GM18951 (cell line): ENCODE measurements around the gene EFCAB8.

ENCODE experiments used
- POLR2A ChIP-seq: IDR thresholded peaks from 4 replicates; pipeline ENCODE4 v1.6.1; 2011; ENCODE audit warnings: mild to moderate bottlenecking; ENCODE audit not compliant: insufficient read length, insufficient read depth; ENCODE audit errors: extremely low read depth
- in situ Hi-C: fragments of 300-500 bp; cut with MboI; formaldehyde crosslinking; loops from one replicate; pipeline ENCODE4 v1.12.0; 2022; ENCODE audit warnings: low sequenced_read_pairs, mixed read lengths, inconsistent platforms; ENCODE audit not compliant: unreplicated experiment

The EFCAB8 gene

GRCh38 chr20:32984631-32985354 lies 126.1 kb downstream of the EFCAB8 start:
- in situ Hi-C loops: no loop called here
- no peak for TF ChIP-seq POLR2A

GRCh38 chr20:32985596-32985995 lies 126.9 kb downstream of the EFCAB8 start:
- no peak for TF ChIP-seq POLR2A
- in situ Hi-C loops: no loop called here

- in situ Hi-C loops: no loop called here
These were observed 127.7 kb downstream of the EFCAB8 start for GRCh38 chr20:32986331-32986966.

GRCh38 chr20:32987044-32987825 lies 128.5 kb downstream of the EFCAB8 start:
- TF ChIP-seq POLR2A: no peak
- in situ Hi-C loops: no loop called here

More at GRCh38 chr20:32986331-32986966, 127.7 kb downstream of the EFCAB8 start:
- no peak for TF ChIP-seq POLR2A

- TF ChIP-seq POLR2A: no peak
- in situ Hi-C loops: no loop called here
These were observed 129.3 kb downstream of the EFCAB8 start for GRCh38 chr20:32988008-32988407.

- no peak for TF ChIP-seq POLR2A
- in situ Hi-C loops: no loop called here
These were observed 131.0 kb downstream of the EFCAB8 start for GRCh38 chr20:32989507-32990283.

GRCh38 chr20:32990426-32990825 lies 131.7 kb downstream of the EFCAB8 start:
- TF ChIP-seq POLR2A: no peak
- in situ Hi-C loops: no loop called here

- in situ Hi-C loops: no loop called here
- TF ChIP-seq POLR2A: no peak
These were observed 132.7 kb downstream of the EFCAB8 start for GRCh38 chr20:32991383-32991782.

- TF ChIP-seq POLR2A: no peak
- in situ Hi-C loops: no loop called here
These were observed 133.3 kb downstream of the EFCAB8 start for GRCh38 chr20:32991792-32992641.

- in situ Hi-C loops: no loop called here
These were observed 134.8 kb downstream of the EFCAB8 start for GRCh38 chr20:32993496-32994050.

GRCh38 chr20:32995802-32996201 lies 137.1 kb downstream of the EFCAB8 start:
- in situ Hi-C loops: no loop called here
- TF ChIP-seq POLR2A: no peak

More at GRCh38 chr20:32993496-32994050, 134.8 kb downstream of the EFCAB8 start:
- TF ChIP-seq POLR2A: no peak

- no peak for TF ChIP-seq POLR2A
- in situ Hi-C loops: no loop called here
These were observed 138.7 kb downstream of the EFCAB8 start for GRCh38 chr20:32997431-32997830.
